Measurements from ENCODE around the gene OXLD1. TPM values are rescaled to one million over a fixed set of nuclear protein-coding genes. Genes with fewer than 3 reads are reported as not detected.

The OXLD1 gene
- total and polyA plus RNA-seq, 10 of the 15 experiments (the other 5 are each of a cell fraction or from before 2014, with no cell fraction given), result 4.6 to 89.5 (median 39.8) TPM

- peak; percentile 94 for TF ChIP-seq NKRF (conservative IDR thresholded peaks at IDR 0.05)
- no peak for TF ChIP-seq E2F8 (IDR thresholded peaks at IDR 0.05; ENCODE audit: low read depth, partially characterized antibody)
- TF ChIP-seq EGR1 (IDR thresholded peaks at IDR 0.05; ENCODE audit: borderline replicate concordance in 1 of 2, low read depth in 2 of 2, low read length in 2 of 2), result peak in 1 of 2 experiments; percentile 74; a peak in 1 of 3 replicates
- no peak for TF ChIP-seq KDM1A (IDR thresholded peaks at IDR 0.05; ENCODE audit: borderline replicate concordance)
- peak; percentile 30; the same call in 1 of the 2 replicates for TF ChIP-seq ZNF207 (IDR thresholded peaks at IDR 0.05; ENCODE audit: borderline replicate concordance)
- peak; percentile 90 for TF ChIP-seq LARP7 (IDR thresholded peaks at IDR 0.05)
- peak; percentile 63; the same call in 1 of the 2 replicates for TF ChIP-seq RELB (IDR thresholded peaks at IDR 0.05; ENCODE audit: low read depth)
- TF ChIP-seq RUNX3 (IDR thresholded peaks at IDR 0.05; ENCODE audit: low read length), result peak; percentile 72
- no peak for TF ChIP-seq IRF3 (IDR thresholded peaks at IDR 0.05)
- TF ChIP-seq BCL11A (IDR thresholded peaks at IDR 0.05; ENCODE audit: low read depth, low read length), result no peak
- TF ChIP-seq NRF1 (conservative IDR thresholded peaks at IDR 0.05; ENCODE audit: low read depth, low read length), result peak; percentile 75
- TF ChIP-seq MAX (IDR thresholded peaks at IDR 0.05; ENCODE audit: low read depth, low read length), result peak; percentile 86
- peak; percentile 98 for TF ChIP-seq CHD2 (IDR thresholded peaks at IDR 0.05; ENCODE audit: borderline replicate concordance, low read depth, low read length)
- TF ChIP-seq SPI1 (IDR thresholded peaks at IDR 0.05; ENCODE audit: borderline replicate concordance, insufficient read depth, low read depth, low read length), result no peak
- no peak for TF ChIP-seq HDAC6 (IDR thresholded peaks at IDR 0.05; ENCODE audit: unreplicated experiment)
- TF ChIP-seq MTA2 (IDR thresholded peaks at IDR 0.05; ENCODE audit: low read depth), result no peak
- no peak; the same call in 1 of the 2 replicates for TF ChIP-seq CBFB (IDR thresholded peaks at IDR 0.05; ENCODE audit: low read depth)
- TF ChIP-seq NR2C2 (IDR thresholded peaks at IDR 0.05; ENCODE audit: borderline replicate concordance, control insufficient read depth, insufficient read length, low read depth), result no peak
- no peak for TF ChIP-seq HDAC2 (IDR thresholded peaks at IDR 0.05)
- TF ChIP-seq JUNB (IDR thresholded peaks at IDR 0.05), result no peak
- no peak for TF ChIP-seq ZSCAN29 (IDR thresholded peaks at IDR 0.05)
- peak; percentile 55 for TF ChIP-seq ESRRA (IDR thresholded peaks at IDR 0.05; ENCODE audit: low read length)
- no peak for TF ChIP-seq BMI1 (IDR thresholded peaks at IDR 0.05; ENCODE audit: borderline replicate concordance)
These were observed 36.7 kb upstream of the OXLD1 start, which contains the start of gene MRPL12 (continued) for GRCh38 chr17:81702934-81703746.

Measured in GM12878 (cell line).